K562 (cell line): ENCODE data around the gene SLC35E1. TPM values are rescaled to one million over a fixed set of nuclear protein-coding genes. Genes with fewer than 3 reads are reported as not detected.

Experiments
- DLX4 ChIP-seq: fragments of 250-450 bp; sonication (Bioruptor Pico); IDR thresholded peaks from 2 replicates; pipeline ENCODE4 v1.6.1; 2021; ENCODE audit warnings: mild to moderate bottlenecking
- FUS ChIP-seq: fragments of 200-400 bp; formaldehyde crosslinking; optimal IDR thresholded peaks from 2 replicates; pipeline ENCODE3; 2017; ENCODE audit warnings: low read depth, low read length
- GTF2E2 ChIP-seq: fragments of 200-800 bp; sonication (Bioruptor generic); IDR thresholded peaks from 2 replicates; pipeline ENCODE4 v1.6.1; 2016; ENCODE audit warnings: missing genetic modification characterization, missing compliant biosample characterization
- HEY1 ChIP-seq: fragments of 250-450 bp; sonication (Bioruptor Pico); IDR thresholded peaks from 2 replicates; pipeline ENCODE4 v1.5.0; 2020; ENCODE audit warnings: mild to moderate bottlenecking, moderate library complexity, borderline replicate concordance
- L3MBTL2 ChIP-seq: fragments of 450-650 bp; IDR thresholded peaks from 2 replicates; pipeline ENCODE4 v1.6.1; 2016; ENCODE audit warnings: mild to moderate bottlenecking, moderate library complexity
- MCM2 ChIP-seq: fragments of 450-650 bp; IDR thresholded peaks from 2 replicates; pipeline ENCODE4 v1.6.1; 2017; ENCODE audit warnings: low read depth, mild to moderate bottlenecking
- NFRKB ChIP-seq: fragments of 450-650 bp; IDR thresholded peaks from 2 replicates; pipeline ENCODE4 v1.6.1; 2016; ENCODE audit warnings: low read depth
- OTX1 ChIP-seq: fragments of 450-650 bp; formaldehyde crosslinking; IDR thresholded peaks from 2 replicates; pipeline ENCODE4 v1.4.0; 2022; ENCODE audit warnings: mild to moderate bottlenecking
- PHF21A ChIP-seq: fragments of 450-650 bp; IDR thresholded peaks from 2 replicates; pipeline ENCODE4 v1.6.1; 2017; ENCODE audit warnings: low read depth, borderline replicate concordance
- PTTG1 ChIP-seq: fragments of 450-650 bp; IDR thresholded peaks from 2 replicates; pipeline ENCODE4 v1.6.1; 2016; ENCODE audit warnings: low read depth, mild to moderate bottlenecking, missing genetic modification characterization, missing compliant biosample characterization
- RAD51 ChIP-seq: fragments of 450-650 bp; IDR thresholded peaks from 2 replicates; pipeline ENCODE4 v1.7.1; 2016; ENCODE audit warnings: low read depth, mild to moderate bottlenecking, borderline replicate concordance
- RCOR1 ChIP-seq, 2 experiments: IDR thresholded peaks; 2 replicates each; pipeline ENCODE4 v1.6.1; 2012; ENCODE audit warnings: low read depth in 2 of 2, low read length in 2 of 2, borderline replicate concordance in 1 of 2, improper control_type of control experiment in 1 of 2
- TSHZ1 ChIP-seq: fragments of 250-450 bp; sonication (Bioruptor Pico); IDR thresholded peaks from 2 replicates; pipeline ENCODE4 v1.4.0; 2020; ENCODE audit warnings: mild to moderate bottlenecking, moderate library complexity
- ZFP30 ChIP-seq: fragments of 250-450 bp; sonication (Bioruptor Pico); IDR thresholded peaks from 2 replicates; pipeline ENCODE4 v1.8.0; 2022; ENCODE audit warnings: moderate library complexity, mild to moderate bottlenecking, inconsistent platforms, borderline replicate concordance
- ZNF174 ChIP-seq: fragments of 250-450 bp; sonication (Bioruptor Pico); IDR thresholded peaks from 2 replicates; pipeline ENCODE4 v1.4.0; 2020; ENCODE audit warnings: mild to moderate bottlenecking
- ZNF3 ChIP-seq: fragments of 250-450 bp; sonication (Bioruptor Pico); IDR thresholded peaks from 2 replicates; pipeline ENCODE4 v1.5.0; 2021; ENCODE audit warnings: mild to moderate bottlenecking, moderate library complexity
- ZNF354B ChIP-seq: fragments of 250-450 bp; sonication (Bioruptor Pico); IDR thresholded peaks from 2 replicates; pipeline ENCODE4 v1.4.0; 2020
- ZNF384 ChIP-seq: IDR thresholded peaks from 2 replicates; pipeline ENCODE4 v1.6.1; 2012; ENCODE audit warnings: low read depth, low read length, improper control_type of control experiment
- polyA plus RNA-seq, 8 experiments: library from polyadenylated mRNA; depleted of rRNA in 4 of 8; stranded (reverse) in 5 of 8; unstranded in 3 of 8; fragments of >200 nt; fragmentation: Nextera tagmentation in 2 of 8; fragmentation: Illumina TruSeq in 1 of 8; extraction: Ambion mirVana in 2 of 8; extraction: Trizol in 1 of 8; gene quantifications; 2 replicates each; pipeline versions ENCODE4 v1.2.1 to v1.2.3, GENCODE V29; 2011 to 2014; ENCODE audit warnings: inconsistent platforms in 1 of 8, missing spikeins in 1 of 8
- total RNA-seq, 7 experiments: library from RNA; depleted of rRNA in 6 of 7; stranded (reverse); fragments of >200 nt in 6 of 7; fragmentation: Illumina TruSeq in 2 of 7; extraction: Trizol in 2 of 7; gene quantifications; 2 replicates each; pipeline versions ENCODE4 v1.2.1 to v1.2.3, GENCODE V29; 2011 to 2021; ENCODE audit warnings: low replicate concordance in 1 of 7
- TF ChIP-seq, protein P1 (sequence below), 2 experiments: fragments of 450-650 bp in 1 of 2; IDR thresholded peaks; 2 replicates each; pipeline ENCODE4 v1.6.1; 2011 to 2017; ENCODE audit warnings: low read depth in 2 of 2, antibody characterized with exemption in 1 of 2, borderline replicate concordance in 1 of 2, low read length in 1 of 2, mild to moderate bottlenecking in 1 of 2, mixed read lengths in 1 of 2; ENCODE audit not compliant: control insufficient read depth in 1 of 2
- TF ChIP-seq, protein P2 (sequence below): IDR thresholded peaks from 2 replicates; pipeline ENCODE4 v1.6.1; 2014; ENCODE audit warnings: antibody characterized with exemption

SLC35E1 gene
- total and polyA plus RNA-seq, 9 of the 15 experiments (the other 6 are each of a cell fraction or from before 2014, with no cell fraction given): 15.0 to 40.1 (median 25.7) TPM

- TF ChIP-seq GTF2E2 (no peak), PHF21A (no peak), ZFP30 (CRISPR knock-in tag) (no peak), TSHZ1 (CRISPR knock-in tag) (no peak), FUS (no peak), ZNF384 (peak; percentile 16; the same call in 1 of the 2 replicates), ZNF3 (CRISPR knock-in tag) (no peak), RCOR1 (IDR thresholded peaks at IDR 0.05; ENCODE audit: borderline replicate concordance in 1 of 2, low read depth in 2 of 2, low read length in 2 of 2) (no peak), HEY1 (CRISPR knock-in tag) (no peak), RAD51 (no peak), DLX4 (CRISPR knock-in tag) (no peak), ZNF174 (CRISPR knock-in tag) (no peak), PTTG1 (tag) (no peak), NFRKB (no peak), MCM2 (0 out of 2 replicates have a peak, but pooled peaks have one; percentile 17), ZNF354B (CRISPR knock-in tag) (no peak), OTX1 (CRISPR knock-in tag) (no peak), L3MBTL2 (peak; percentile 47; the same call in 1 of the 2 replicates)
- TF ChIP-seq, protein P1, sequence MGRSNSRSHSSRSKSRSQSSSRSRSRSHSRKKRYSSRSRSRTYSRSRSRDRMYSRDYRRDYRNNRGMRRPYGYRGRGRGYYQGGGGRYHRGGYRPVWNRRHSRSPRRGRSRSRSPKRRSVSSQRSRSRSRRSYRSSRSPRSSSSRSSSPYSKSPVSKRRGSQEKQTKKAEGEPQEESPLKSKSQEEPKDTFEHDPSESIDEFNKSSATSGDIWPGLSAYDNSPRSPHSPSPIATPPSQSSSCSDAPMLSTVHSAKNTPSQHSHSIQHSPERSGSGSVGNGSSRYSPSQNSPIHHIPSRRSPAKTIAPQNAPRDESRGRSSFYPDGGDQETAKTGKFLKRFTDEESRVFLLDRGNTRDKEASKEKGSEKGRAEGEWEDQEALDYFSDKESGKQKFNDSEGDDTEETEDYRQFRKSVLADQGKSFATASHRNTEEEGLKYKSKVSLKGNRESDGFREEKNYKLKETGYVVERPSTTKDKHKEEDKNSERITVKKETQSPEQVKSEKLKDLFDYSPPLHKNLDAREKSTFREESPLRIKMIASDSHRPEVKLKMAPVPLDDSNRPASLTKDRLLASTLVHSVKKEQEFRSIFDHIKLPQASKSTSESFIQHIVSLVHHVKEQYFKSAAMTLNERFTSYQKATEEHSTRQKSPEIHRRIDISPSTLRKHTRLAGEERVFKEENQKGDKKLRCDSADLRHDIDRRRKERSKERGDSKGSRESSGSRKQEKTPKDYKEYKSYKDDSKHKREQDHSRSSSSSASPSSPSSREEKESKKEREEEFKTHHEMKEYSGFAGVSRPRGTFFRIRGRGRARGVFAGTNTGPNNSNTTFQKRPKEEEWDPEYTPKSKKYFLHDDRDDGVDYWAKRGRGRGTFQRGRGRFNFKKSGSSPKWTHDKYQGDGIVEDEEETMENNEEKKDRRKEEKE (IDR thresholded peaks at IDR 0.05; ENCODE audit: borderline replicate concordance in 1 of 2, control insufficient read depth in 1 of 2, low read depth in 2 of 2, low read length in 1 of 2): no peak
- TF ChIP-seq, protein P2, sequence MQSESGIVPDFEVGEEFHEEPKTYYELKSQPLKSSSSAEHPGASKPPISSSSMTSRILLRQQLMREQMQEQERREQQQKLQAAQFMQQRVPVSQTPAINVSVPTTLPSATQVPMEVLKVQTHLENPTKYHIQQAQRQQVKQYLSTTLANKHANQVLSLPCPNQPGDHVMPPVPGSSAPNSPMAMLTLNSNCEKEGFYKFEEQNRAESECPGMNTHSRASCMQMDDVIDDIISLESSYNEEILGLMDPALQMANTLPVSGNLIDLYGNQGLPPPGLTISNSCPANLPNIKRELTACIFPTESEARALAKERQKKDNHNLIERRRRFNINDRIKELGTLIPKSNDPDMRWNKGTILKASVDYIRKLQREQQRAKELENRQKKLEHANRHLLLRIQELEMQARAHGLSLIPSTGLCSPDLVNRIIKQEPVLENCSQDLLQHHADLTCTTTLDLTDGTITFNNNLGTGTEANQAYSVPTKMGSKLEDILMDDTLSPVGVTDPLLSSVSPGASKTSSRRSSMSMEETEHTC: 0 out of 2 replicates have a peak, but pooled peaks have one; percentile 32
These were observed at the start of gene SLC35E1 (continued) for GRCh38 chr19:16572332-16573211.
